Measurements from ENCODE around the gene WBP2NL. TPM values are rescaled to one million over a fixed set of nuclear protein-coding genes. Genes with fewer than 3 reads are reported as not detected.

Gene WBP2NL
- total RNA-seq, 4 donors from 2014 or later: 1.3 to 5.1 (median 2.7) TPM

- intact Hi-C loops (cut with DNase I): no loop called here
- peaks cover 0 to 10% of the 10 kb centered on the region in 2 donors for H3K4me1 ChIP-seq
- no peak for DNase-seq
- TF ChIP-seq POLR2A (IDR thresholded peaks at IDR 0.05) (no peak), CTCF (IDR thresholded peaks at IDR 0.05) (no peak)
- no peaks in the 10 kb centered on the region for H3K36me3 ChIP-seq
- no peak overlapping the region for H3K4me3 ChIP-seq (replicated peaks in 1 of 3)
- no peaks in the 10 kb centered on the region for H3K9me3 ChIP-seq
- H3K27me3 ChIP-seq: no peaks in the 10 kb centered on the region
- H3K27ac ChIP-seq: no peak overlapping the region
- 76 to 85% methylated on average over 9 of the region's 9 CpGs for WGBS, 2 donors
These were observed 19.0 kb upstream of the WBP2NL start for GRCh38 chr22:41979423-41980250.

- intact Hi-C loops (cut with DNase I): no loop called here
- DNase-seq: no peak
- WGBS, 2 donors: 85 to 87% methylated on average over 5 of the region's 5 CpGs
- H3K4me1 ChIP-seq: no peaks in the 10 kb centered on the region
- H3K27me3 ChIP-seq: no peaks in the 10 kb centered on the region
- no peak overlapping the region for H3K4me3 ChIP-seq (replicated peaks in 1 of 3)
- no peaks in the 10 kb centered on the region for H3K36me3 ChIP-seq
- H3K9me3 ChIP-seq: no peaks in the 10 kb centered on the region
- H3K27ac ChIP-seq: no peak overlapping the region
- TF ChIP-seq POLR2A (IDR thresholded peaks at IDR 0.05) (no peak), CTCF (IDR thresholded peaks at IDR 0.05) (no peak)
These were observed 15.7 kb upstream of the WBP2NL start for GRCh38 chr22:41982865-41983264.

GRCh38 chr22:41983513-41984405 lies 14.8 kb upstream of the WBP2NL start:
- 75 to 85% methylated on average over 6 of the region's 6 CpGs for WGBS, 2 donors
- no peaks in the 10 kb centered on the region for H3K9me3 ChIP-seq
- intact Hi-C loops (cut with DNase I): no loop called here
- no peaks in the 10 kb centered on the region for H3K36me3 ChIP-seq
- no peak for DNase-seq
- no peak overlapping the region for H3K4me3 ChIP-seq (replicated peaks in 1 of 3)
- no peaks in the 10 kb centered on the region for H3K27me3 ChIP-seq
- no peaks in the 10 kb centered on the region for H3K4me1 ChIP-seq
- H3K27ac ChIP-seq: no peak overlapping the region
- no peak for TF ChIP-seq CTCF (IDR thresholded peaks at IDR 0.05)
- TF ChIP-seq POLR2A (IDR thresholded peaks at IDR 0.05): no peak

- 88 to 95% methylated on average over 5 of the region's 5 CpGs for WGBS, 2 donors
- Histone ChIP-seq H3K36me3 (no peaks in the 10 kb centered on the region), H3K27me3 (no peaks in the 10 kb centered on the region), H3K4me1 (no peaks in the 10 kb centered on the region), H3K4me3 (replicated peaks in 1 of 3) (no peak overlapping the region), H3K9me3 (no peaks in the 10 kb centered on the region), H3K27ac (no peak overlapping the region)
- TF ChIP-seq CTCF (IDR thresholded peaks at IDR 0.05) (no peak), POLR2A (IDR thresholded peaks at IDR 0.05) (no peak)
- no peak for DNase-seq
- intact Hi-C loops (cut with DNase I): no loop called here
These were observed 11.3 kb upstream of the WBP2NL start for GRCh38 chr22:41987276-41987675.

- Histone ChIP-seq H3K4me1 (no peaks in the 10 kb centered on the region), H3K4me3 (replicated peaks in 1 of 3) (no peak overlapping the region), H3K36me3 (no peaks in the 10 kb centered on the region), H3K9me3 (no peaks in the 10 kb centered on the region), H3K27ac (no peak overlapping the region), H3K27me3 (no peaks in the 10 kb centered on the region)
- intact Hi-C loops (cut with DNase I): no loop called here
- no peak for DNase-seq
- no peak for TF ChIP-seq CTCF (IDR thresholded peaks at IDR 0.05)
- WGBS, 2 donors: 72 to 79% methylated on average over 4 of the region's 4 CpGs
These were observed 9.3 kb upstream of the WBP2NL start for GRCh38 chr22:41989246-41989645.

All from thyroid gland (tissue), 4 donors.